ENCODE measurements around the gene TEF.
A peak's percentile ranks its signal among the peaks of the same experiment; 100 is the strongest.
"Not testable (repeated sequence)": the region's sequence is repeated elsewhere in the genome, so short reads cannot be mapped to it uniquely, and the experiment has no call there.

The TEF gene

DNA sequence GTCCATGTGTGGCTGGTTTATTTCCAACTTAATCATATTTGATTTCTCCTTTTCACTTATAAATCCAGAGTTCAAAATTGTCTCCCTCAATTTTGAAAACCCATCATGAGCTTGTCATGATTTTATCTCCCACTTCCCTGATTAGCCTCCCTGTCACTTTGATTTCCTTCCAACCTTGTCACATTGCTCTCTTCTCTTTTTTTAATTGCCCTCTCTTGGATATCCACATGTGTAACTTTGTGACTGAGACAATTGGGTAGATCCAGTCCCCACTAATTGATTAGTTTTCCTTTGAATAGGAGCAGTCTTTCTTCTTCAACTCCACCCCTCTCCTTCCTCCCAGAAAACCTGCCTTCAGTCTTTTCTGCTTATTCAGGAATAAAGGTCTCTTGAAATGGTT lies 2.4 kb downstream of the TEF start:
- no peak for DNase-seq

DNA sequence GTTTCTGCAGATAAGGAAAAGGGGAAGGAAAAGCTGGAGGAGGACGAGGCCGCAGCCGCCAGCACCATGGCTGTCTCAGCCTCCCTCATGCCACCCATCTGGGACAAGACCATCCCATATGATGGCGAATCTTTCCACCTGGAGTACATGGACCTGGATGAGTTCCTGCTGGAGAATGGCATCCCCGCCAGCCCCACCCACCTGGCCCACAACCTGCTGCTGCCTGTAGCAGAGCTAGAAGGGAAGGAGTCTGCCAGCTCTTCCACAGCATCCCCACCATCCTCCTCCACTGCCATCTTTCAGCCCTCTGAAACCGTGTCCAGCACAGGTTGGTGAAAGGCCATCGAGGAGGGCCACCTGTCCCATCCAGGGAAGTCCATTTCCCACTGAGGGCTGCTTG lies 5.6 kb downstream of the TEF start:
- DNase-seq = no peak

DNA sequence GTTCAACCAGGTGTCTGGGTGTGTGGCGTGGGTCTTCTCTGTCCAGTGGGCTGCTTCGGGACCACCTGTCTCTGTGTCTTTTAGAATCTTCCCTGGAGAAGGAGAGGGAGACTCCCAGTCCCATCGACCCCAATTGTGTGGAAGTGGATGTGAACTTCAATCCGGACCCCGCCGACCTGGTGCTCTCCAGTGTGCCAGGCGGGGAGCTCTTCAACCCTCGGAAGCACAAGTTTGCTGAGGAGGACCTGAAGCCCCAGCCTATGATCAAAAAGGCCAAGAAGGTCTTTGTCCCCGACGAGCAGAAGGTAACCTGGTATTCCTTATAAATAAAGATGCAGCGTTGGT lies 12.2 kb downstream of the TEF start:
- DNase-seq = no peak

DNA sequence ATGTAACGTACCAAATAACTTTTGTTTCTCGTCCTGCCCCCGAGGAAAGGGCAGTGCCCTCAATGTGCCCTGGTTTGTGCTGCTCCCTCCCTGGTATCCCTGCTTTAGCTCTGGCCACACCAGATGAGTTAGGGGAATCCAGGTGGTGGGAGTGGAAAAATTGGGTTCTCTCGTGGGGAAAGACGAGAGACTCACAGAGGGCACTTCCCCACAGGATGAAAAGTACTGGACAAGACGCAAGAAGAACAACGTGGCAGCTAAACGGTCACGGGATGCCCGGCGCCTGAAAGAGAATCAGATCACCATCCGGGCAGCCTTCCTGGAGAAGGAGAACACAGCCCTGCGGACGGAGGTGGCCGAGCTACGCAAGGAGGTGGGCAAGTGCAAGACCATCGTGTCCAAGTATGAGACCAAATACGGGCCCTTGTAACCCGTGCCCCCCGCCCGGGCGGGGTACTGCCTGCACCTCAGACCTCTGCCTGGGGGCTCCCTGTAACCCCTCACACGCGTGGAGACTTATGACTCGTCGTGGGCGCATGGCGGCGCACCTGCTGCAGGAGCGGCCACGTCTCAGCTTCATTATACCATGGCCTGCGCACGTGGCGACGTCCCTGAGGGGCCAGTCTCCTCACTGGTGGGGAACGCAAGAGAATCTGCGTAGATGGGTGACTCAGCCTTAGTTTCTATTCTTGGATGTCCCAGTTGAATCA lies 13.9 kb downstream of the TEF start:
- no peak for DNase-seq

DNA sequence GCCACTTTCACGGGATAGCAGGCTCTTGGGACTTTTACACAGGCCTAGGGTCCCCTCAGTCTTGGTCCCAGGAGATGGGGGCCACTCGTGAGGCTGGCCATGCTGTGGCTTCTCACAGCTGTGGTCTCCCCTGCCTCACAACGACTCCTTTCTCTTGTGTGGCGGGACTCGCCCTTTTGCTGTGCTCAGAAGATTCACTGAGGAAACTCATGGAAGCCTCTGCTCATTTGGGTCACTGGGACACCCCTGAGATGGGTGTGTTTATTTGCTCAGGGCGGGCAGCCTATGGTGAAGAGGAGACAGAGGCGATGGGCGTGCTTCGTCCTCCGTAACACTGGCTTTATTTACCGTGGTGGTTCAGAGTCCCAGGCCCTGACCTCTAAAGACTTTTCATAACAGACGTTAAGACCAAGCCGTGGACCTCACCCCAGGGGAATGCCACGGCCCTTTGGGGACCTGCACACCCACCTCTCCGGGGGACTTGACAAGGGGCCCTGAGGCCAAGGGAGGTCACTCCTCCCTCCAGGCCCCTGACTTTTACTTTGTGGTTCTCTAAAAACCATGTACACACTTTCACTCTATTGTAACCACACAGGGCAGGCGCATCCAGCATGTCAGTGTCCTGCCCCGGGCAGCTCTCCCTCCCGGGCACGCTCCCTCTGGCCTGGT lies 15.5 kb downstream of the TEF start:
- DNase-seq = no peak

DNA sequence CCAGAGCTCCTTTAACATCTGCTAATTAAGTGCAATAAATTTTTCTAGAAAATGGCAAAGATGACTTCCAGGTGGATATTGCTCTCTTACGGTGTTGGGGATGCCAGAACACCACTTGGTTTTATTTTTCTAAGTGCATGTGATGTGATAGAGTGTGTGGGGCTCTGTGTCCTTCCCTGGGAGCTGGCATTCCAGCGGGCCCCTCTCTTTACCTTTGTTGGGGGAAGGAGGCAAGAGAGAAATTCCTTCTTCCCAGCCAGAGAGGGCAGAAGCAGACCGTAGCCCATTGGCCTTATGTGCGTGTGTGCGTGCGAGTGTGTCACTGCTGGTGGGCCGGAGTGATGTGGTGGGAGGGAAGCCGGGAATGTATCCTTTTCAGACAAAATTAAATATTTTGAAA lies 17.2 kb downstream of the TEF start:
- no peak for DNase-seq

DNA sequence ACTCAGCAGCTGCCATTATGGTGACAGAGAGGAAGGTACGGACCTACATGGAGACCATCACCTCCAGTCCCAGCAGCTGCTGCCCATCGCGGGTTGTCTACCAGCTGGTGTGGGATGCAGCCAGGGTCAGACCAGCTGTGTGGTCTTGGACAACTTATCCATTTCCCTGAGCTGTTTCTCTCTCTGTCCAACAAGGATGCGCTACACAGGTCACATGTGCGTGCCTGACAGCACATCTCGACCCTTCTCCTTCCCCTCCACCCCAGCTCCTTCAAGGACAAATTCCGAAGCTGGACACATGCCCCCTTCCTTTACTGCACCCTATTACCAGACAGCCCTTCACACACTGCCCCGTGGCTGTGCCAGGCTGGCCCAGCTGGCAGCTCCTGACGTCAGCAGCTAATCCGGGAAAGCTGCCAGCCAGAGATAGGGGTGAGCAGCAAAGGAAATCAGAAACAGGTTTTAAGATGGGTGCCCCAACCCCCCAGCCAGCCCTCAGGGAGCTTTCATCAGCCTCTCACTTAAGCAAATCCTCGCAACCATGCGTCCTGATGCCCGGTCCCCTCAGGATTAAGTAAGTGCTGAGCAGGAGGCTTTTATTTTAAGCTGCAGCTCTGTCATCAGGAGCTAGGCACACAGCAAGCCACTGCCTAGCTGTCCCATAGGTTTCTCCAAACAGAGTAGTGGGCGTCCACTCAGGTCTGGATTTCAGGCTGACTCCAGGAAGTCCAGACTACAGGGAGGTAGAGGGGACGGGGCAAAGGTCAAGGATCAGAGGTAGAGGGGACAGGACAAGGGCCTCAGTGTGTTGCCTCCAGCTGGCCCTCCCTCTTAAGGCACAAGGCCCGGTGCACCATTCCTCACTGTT lies 20.3 kb downstream of the TEF start:
- no peak for DNase-seq

DNA sequence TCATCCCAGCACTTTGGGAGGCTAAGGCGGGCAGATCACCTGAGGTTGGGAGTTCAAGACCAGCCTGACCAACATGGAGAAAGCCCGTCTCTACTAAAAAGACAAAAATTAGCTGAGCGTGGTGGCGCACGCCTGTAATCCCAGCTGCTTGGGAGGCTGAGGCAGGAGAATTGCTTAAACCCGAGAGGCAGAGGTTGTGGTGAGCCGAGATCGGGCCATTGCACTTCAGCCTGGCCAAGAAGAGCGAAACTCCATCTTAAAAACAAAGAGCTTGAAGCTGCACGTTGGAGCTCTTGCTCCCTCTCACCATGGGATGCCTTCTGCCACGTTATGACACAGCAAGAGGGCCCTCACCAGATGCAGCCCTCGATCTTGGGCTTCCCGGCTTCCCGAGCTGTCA lies 21.1 kb downstream of the TEF start:
- DNase-seq = not testable (repeated sequence)

DNA sequence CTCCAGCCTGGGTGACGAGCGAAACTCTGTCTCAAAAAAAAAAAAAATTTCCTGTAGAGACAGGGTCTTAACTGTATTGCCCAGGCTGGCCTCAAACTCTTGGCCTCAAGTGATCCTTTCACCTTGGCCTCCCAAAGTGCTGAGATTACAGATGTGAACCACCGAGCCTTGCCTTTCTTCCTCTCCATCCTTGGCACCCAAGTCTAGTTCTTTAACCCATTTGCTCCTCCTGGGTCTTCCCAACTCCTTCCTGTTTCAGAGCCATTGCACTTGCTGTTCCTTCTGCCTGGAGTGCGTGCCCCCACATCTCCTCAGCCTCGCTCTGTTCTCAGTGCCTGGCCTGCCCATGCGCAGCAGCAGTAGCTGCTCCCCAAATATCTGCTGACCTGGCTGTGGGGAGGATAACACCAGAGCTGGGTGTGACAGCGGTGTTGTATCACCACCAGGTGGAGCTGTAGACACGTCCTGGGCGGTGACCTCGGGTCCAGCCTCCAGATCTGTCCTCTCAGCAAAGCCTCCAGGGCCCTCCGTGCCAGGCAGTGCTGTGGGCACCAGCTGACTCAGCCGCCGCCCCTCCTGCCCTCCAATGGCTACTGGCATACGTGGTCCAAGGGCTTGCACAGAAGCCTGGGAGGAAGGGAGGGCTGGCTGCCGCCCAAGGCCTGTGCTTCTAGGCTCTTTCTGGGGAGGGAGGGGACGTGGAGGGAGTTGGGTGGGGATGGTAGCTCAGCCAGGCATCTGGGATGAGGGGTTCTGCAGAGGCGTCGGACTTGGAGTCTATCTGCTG lies 22.0 kb downstream of the TEF start:
- DNase-seq = peak; percentile 91

DNA sequence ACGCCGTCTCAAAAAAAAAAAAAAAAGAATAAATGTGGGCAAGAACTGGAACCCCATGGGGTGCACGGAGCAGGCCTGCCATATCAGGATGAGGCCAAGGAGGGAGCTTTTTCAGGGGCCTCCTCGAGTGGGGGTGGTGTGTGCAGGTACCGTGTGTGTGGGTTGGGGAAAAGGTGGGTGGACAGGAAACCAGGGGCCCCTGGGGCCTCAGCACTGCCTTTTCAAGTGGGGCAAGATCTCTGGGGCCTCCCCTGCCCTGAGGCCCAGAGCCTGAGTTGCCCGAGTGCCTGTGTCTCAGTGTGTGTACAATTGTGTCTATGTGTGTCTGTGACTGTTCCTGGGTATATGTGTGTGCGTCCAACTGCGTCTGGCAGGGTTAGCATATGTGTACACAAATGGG lies 23.8 kb downstream of the TEF start:
- no peak for DNase-seq

DNA sequence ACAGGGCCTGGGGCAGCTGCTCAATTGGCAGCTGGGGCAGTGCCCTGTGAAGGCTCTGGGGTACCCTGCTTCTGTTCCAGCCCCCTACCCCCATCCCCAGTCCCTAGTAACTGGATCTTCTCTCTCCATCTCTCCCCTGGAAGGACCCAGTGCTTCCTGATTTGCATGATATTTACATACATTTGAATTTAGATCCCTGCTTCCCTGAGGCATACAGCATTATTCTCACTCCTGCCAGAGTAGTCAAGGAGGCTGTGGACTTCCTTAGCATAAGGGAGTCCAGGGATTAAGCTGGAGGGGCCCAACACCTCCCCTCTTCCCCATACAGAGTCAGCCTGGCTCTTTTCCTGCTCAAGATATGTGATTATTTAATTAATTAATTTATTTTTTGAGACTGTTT lies 24.7 kb downstream of the TEF start:
- no peak for DNase-seq

DNA sequence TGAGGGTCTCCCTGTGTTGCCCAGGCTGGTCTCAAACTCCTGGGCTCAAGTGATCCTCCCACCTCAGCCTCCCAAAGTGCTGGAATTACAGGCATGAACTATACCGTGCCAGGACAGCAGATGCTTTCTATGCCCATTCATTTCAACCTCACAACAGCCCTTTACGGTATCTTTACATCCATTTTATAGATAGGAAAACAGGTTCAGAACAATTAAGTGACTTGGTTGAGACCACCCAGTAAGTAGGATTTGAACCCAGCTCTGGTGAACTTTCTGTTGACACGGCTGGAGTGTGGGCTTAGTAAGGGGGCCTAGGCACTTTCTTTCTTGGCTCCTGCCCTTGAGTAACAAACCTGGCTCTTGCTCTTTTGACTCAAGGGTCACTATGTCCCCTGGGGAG lies 25.7 kb downstream of the TEF start:
- no peak for DNase-seq

DNA sequence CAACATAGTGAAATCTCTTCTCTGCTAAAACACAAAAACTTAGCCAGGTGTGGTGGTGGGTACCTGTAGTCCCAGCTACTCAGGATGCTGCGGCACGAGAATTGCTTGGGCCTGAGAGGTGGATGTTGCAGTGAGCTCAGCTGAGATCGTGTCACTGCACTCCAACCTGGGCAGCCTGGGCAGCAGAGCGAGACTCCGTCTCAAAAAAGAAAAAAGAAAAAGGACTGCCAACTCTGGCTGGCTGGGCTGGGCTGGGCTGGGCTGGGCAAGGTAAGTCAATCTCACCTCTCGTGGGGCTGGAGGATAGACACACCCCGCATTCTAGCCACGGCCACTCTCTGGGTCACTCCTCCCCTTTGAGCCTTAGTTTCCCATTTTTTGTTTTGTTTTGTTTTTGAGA lies 26.9 kb downstream of the TEF start:
- no peak for DNase-seq

DNA sequence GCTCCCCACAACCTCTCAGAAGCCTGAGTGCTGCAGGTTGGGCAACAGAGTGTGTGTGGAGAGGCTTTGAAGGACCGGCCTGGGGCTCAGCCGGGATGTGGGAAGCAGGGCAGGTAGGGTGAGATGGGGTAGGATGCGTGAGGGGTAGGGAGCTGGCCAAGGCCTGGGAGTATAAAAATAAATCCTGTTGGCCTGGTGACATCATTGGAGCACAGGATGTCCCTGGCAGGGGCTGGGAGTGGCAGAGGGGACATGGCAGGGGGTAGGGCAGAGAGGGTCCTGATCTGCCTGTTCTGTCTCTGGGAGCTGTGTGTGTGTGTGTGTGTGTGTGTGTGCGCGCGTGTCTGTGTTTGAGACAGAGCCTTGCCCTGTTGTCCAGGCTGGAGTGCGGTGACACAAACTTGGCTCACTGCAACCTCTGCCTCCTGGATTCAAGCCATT lies 28.6 kb downstream of the TEF start:
- no peak for DNase-seq

DNA sequence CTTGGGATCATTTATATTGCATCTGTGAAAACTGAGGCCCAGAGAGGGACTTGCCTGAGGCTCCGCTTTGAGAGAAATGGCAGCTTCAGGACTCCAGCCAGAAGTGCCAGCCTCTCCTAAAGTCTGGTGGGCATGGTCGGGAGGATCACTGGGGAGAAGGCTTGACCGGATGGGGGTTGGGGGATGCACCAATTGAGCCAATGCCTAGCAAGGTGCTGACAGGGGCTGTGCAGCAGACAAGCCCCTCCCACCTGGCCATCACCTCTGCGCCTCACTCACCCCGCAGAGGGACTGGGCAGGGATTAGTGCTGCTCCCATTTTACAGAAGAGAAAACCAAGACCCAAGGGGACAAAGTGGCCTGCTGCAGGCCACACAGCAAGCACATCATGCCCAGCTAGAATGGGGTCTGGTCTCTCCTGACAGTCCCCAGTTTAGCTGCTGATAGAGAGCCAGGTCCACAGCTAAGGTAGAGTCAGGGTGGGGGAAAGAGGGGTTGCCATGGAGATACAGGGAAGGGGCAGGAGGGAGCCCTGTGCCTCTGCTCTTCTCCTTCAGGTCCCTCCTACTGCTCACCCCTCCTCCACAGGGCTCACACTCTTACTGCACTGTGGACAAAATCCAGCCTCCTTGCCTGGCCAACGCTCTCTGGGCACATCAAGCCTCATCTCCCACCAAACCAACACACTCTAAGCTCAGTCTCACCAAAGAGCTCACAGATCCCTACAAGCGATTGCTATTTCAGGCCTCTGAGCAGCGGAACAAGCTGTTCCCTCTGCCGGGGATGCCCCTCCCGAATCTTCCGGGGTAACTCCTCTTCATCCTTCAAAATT lies 29.5 kb downstream of the TEF start:
- no peak for DNase-seq

DNA sequence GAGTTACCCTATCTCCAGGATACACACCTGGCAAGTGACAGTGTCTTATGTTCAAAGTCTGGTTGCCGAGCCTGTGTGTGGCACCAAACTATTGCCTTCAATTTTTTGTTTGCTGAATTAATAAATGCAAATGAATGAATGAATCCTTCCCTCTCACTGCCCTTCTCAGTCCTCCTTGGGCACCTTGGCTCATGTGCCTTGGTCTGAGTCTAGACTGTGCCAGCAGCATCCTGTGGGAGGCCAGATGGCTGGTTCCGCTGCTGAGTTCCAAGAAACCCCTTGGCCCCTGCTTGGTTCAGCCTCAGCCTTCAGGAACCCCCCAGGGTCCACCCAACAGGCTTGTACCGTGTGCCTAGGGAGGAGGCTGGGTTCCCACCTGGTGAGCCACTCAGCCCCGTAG lies 33.8 kb downstream of the TEF start:
- no peak for DNase-seq

DNA sequence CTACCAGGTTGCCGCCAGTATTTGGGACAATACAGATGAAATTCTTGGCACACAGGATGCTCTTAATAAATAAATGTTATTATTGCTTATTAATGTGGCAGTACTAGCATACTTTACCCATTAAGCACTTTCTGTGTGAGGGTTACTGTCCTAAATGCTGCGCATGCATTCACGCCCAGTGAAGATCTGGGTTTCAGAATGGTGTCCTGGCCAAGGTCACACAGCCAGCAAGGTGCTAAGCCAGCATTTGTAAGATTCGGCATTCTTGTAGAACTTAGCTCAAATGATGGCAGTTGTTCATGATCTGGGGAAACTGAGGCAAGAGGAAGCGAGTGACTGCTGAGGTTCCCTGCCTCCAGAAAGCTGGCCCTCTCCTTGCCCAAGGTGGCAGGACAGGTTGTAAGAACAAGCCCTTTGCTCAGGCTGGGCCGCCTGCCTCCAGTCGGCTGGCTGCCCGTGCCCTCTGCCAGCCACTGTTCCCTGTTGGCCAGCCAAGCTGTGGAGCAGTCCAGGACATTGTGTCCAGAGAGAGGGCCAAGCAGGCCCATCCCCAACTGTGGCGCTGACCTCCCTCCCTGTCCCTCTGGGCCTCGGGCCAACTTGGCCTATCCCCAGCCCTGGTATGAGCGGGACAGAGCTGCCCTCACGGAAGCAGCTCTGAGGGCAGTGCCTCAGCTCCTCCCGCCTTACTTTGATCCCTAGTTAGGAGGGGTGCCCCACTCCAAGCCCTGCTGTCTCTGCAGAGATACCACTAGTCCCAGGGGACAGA lies 36.1 kb downstream of the TEF start:
- DNase-seq = no peak

DNA sequence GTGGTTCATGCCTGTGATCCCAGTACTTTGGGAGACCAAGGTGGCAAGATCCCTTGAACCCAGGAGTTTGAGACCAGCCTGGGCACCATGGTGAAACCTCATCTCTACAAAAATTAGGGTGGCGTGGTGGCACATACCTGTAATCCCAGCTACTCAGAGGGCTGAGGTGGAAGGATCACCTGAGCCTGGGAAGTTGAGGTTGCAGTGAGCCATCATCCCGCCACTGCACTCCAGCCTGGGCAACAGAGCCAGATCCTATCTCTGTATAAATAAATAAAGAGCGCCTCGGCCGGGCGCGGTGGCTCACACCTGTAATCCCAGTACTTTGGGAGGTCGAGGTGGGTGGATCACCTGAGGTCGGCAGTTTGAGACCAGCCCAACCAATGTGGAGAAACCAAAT lies 37.0 kb downstream of the TEF start:
- no peak for DNase-seq

DNA sequence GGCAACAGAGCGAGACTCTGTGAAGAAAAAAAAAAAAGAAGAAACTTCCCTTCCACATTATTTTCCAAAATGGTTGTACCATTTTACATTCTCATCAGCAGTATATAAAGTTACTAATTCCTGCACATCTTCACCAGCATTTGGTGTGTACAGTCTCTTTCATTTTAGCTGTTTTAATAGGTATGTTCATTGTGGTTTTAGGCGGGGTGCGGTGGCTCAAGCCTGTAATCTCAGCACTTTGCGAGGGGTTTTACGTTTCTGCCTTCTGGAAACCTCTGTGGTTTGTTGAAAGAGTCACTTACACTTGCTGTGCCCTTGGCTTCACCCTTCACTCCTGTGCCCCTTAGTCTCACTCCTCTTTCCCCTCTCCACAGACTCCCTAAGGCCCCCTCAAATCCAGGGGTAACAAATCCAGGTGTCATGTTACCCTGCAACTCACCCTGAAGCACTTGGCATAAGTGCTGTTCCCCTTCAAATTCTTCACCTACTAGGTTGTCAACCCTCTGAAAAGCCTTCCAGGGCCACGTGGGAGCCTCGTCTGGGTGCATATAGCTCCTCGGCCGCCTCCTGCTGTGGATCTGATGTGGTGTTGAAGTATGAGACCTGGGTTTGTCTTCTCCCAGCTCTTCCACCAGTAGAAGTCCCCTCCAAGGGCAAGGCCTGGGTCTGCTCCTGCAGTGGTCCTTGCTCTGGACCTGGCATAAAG lies 44.1 kb downstream of the TEF start:
- DNase-seq = peak; percentile 63

DNA sequence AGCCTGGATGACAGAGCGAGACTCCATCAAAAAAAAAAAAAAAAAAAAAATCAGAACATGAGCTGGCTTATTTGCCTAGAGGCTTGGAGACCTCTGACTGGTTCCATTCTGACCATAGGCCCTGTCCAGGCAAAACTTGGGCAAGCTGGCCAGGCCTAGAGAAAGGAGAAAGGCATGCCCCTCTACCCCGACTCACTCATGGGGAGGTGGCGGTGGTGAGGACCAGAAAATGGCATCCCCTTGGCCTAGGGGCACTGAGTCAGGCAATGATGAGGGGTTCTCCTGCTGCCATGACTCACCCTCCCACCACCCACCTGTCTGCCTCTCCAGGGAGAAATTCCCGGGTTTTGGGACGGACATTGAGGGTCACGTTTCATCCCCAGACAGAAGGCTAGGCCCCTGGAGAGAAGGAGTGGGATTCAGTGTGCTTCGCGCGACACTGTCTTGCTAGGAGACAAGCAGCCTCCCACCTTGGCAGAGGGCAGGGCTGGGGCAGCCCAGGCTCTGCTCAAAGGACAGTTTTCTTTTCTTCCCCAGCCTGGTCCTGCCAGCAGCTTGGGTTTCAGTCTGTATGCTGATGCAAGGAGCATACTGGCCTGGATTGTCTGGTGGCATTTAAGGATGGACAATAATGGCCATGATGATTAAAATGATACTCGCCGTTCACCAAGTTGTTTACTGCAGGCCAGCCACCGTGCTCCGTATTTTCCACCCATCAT lies 47.6 kb downstream of the TEF start:
- DNase-seq = no peak
